ENCODE data around the gene PSMD5. TPM values are rescaled to one million over a fixed set of nuclear protein-coding genes. Genes with fewer than 3 reads are reported as not detected.

The PSMD5 gene
- total RNA-seq, 1 donor from 2014 or later: 27.5 TPM

DNA sequence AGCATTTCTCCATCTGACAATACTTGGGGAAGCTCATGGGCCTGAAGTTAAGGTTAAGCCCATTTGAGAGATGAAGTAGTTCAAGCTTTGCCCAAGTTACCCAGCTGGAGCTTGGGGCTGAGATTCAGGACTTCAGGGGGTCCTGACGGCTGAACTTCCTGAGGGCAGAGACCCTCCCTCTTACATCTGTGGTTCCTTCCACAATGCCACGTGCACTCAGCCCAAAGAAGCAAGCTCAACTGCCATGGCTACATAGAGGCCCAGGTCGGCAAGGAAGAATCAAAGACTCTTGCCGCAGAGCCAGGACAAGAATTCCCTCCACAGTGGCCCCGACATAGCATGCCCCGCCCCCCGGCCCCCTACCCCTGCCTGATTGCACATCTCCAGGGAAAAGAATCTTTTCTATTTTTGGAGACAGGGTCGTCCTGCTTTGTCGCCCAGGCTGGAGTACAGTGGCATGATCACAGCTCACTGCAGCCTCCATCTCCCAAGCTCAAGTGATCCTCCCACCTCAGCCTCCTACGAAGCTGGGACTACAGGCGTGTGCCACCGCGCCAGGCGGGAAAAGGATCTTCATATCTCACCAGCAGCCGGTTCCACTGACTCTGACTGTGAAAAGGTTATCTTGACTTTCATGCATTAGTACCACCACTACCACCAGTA, 25.1 kb upstream of the PSMD5 start:
- Histone ChIP-seq H3K4me1 (peaks cover 13% of the 10 kb centered on the region), H3K27me3 (no peaks in the 10 kb centered on the region), H3K9me3 (no peaks in the 10 kb centered on the region), H3K36me3 (peaks cover 0 to 21% of the 10 kb centered on the region in 2 donors), H3K4me3 (peak overlapping the region; percentile 44 to 53), H3K27ac (peak overlapping the region; percentile 91)
- DNase-seq (ENCODE audit: extremely low spot score in 2 of 2): no peak
- intact Hi-C loops (cut with DNase I): loop anchor here (5.0 to 10.0 kb wide), 2 partner anchors 69 to 207 kb away; partner anchors contain the start of gene CNTRL
- TF ChIP-seq CTCF (IDR thresholded peaks at IDR 0.05): no peak
- TF ChIP-seq POLR2A (IDR thresholded peaks at IDR 0.05): no peak
- no peak for TF ChIP-seq POLR2AphosphoS5 (IDR thresholded peaks at IDR 0.05; ENCODE audit: insufficient read depth in 1 of 2, low read depth in 1 of 2)

- H3K27me3 ChIP-seq: no peaks in the 10 kb centered on the region
- no peaks in the 10 kb centered on the region for H3K9me3 ChIP-seq
- intact Hi-C loops (cut with DNase I): loop anchor here (5.0 to 10.0 kb wide), 2 partner anchors 71 to 208 kb away; partner anchors contain the start of gene CNTRL
- TF ChIP-seq CTCF (IDR thresholded peaks at IDR 0.05) (no peak), POLR2A (IDR thresholded peaks at IDR 0.05) (no peak), POLR2AphosphoS5 (IDR thresholded peaks at IDR 0.05; ENCODE audit: insufficient read depth in 1 of 2, low read depth in 1 of 2) (no peak)
- H3K4me1 ChIP-seq: peaks cover 13% of the 10 kb centered on the region
- no peak overlapping the region for H3K4me3 ChIP-seq
- no peak for DNase-seq (ENCODE audit: extremely low spot score in 2 of 2)
- H3K27ac ChIP-seq: no peak overlapping the region
- peaks cover 0 to 32% of the 10 kb centered on the region in 2 donors for H3K36me3 ChIP-seq
These were observed 23.9 kb upstream of the PSMD5 start for GRCh38 chr9:120866651-120867050.

DNA sequence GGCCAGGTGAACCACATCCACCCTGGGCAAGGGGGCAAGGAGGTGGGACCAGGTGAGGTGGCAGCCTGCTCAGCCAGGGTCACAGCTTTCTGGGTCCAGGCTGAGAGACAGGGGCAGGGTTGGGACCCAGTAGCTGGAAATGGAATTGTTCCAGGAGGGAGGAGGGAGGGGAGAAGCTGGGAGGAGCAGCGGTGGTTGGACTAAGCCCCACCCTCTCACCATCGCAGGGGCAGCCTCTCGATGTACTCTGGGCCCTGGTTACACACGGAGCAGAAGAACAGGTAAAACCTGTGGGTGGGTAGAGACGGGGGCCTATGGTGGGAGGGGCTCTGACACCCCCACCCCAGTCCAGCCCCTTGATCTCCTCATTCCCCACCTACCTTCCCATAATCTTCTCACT, 23.1 kb upstream of the PSMD5 start:
- H3K4me3 ChIP-seq: no peak overlapping the region
- H3K36me3 ChIP-seq: peaks cover 0 to 41% of the 10 kb centered on the region in 2 donors
- H3K9me3 ChIP-seq: no peaks in the 10 kb centered on the region
- TF ChIP-seq POLR2A (IDR thresholded peaks at IDR 0.05) (no peak), CTCF (IDR thresholded peaks at IDR 0.05) (no peak), POLR2AphosphoS5 (IDR thresholded peaks at IDR 0.05; ENCODE audit: insufficient read depth in 1 of 2, low read depth in 1 of 2) (no peak)
- no peak overlapping the region for H3K27ac ChIP-seq
- DNase-seq (ENCODE audit: extremely low spot score in 2 of 2): no peak
- H3K4me1 ChIP-seq: peaks cover 13% of the 10 kb centered on the region
- intact Hi-C loops (cut with DNase I): loop anchor here (5.0 to 10.0 kb wide), 2 partner anchors 71 to 209 kb away; partner anchors contain the start of gene CNTRL
- H3K27me3 ChIP-seq: no peaks in the 10 kb centered on the region

DNA sequence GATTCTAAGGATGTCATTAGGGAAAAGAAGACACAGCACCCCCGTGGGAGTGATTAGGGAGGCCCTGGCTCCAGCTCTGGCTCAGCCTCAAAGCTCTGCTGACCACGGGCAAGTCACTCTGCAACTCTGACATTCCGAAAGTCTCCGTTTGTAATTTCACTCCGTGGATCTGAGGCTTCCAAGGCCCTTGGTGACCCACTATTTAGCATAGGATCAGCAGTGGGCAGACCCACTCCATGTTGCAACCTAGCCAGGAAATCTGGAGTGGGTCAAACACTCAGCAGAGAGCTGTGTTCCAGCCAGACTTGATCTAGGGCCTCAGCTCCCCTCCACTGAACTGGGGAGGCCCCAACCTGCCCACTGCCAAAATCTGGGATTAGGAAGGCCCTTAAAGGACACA, 22.5 kb upstream of the PSMD5 start:
- Histone ChIP-seq H3K36me3 (peaks cover 0 to 47% of the 10 kb centered on the region in 2 donors), H3K4me3 (no peak overlapping the region), H3K27ac (no peak overlapping the region), H3K4me1 (peaks cover 13% of the 10 kb centered on the region), H3K9me3 (no peaks in the 10 kb centered on the region), H3K27me3 (no peaks in the 10 kb centered on the region)
- DNase-seq (ENCODE audit: extremely low spot score in 2 of 2): no peak
- no peak for TF ChIP-seq CTCF (IDR thresholded peaks at IDR 0.05)
- no peak for TF ChIP-seq POLR2A (IDR thresholded peaks at IDR 0.05)
- TF ChIP-seq POLR2AphosphoS5 (IDR thresholded peaks at IDR 0.05; ENCODE audit: insufficient read depth in 1 of 2, low read depth in 1 of 2): no peak
- intact Hi-C loops (cut with DNase I): loop anchor here (5.0 to 10.0 kb wide), 2 partner anchors 72 to 210 kb away; partner anchors contain the start of gene CNTRL

GRCh38 chr9:120864719-120865118, 22.0 kb upstream of the PSMD5 start:
- H3K36me3 ChIP-seq: peaks cover 0 to 52% of the 10 kb centered on the region in 2 donors
- no peak overlapping the region for H3K27ac ChIP-seq
- DNase-seq (ENCODE audit: extremely low spot score in 2 of 2): no peak
- intact Hi-C loops (cut with DNase I): loop anchor here (5.0 to 10.0 kb wide), 2 partner anchors 73 to 210 kb away; partner anchors contain the start of gene CNTRL
- TF ChIP-seq POLR2A (IDR thresholded peaks at IDR 0.05) (no peak), POLR2AphosphoS5 (IDR thresholded peaks at IDR 0.05; ENCODE audit: insufficient read depth in 1 of 2, low read depth in 1 of 2) (no peak), CTCF (IDR thresholded peaks at IDR 0.05) (no peak)
- H3K9me3 ChIP-seq: no peaks in the 10 kb centered on the region
- peaks cover 12% of the 10 kb centered on the region for H3K4me1 ChIP-seq
- H3K4me3 ChIP-seq: no peak overlapping the region
- H3K27me3 ChIP-seq: no peaks in the 10 kb centered on the region
